ENCODE results near the gene RTP3.

Gene RTP3

GRCh38 chr3:46469680-46470357 lies 28.0 kb upstream of the RTP3 start:
- no peak for DNase-seq

GRCh38 chr3:46470831-46471230 lies 26.9 kb upstream of the RTP3 start:
- DNase-seq, result no peak

GRCh38 chr3:46471371-46471914 lies 26.3 kb upstream of the RTP3 start:
- DNase-seq, result no peak

GRCh38 chr3:46472736-46473135 lies 25.0 kb upstream of the RTP3 start:
- DNase-seq, result no peak

GRCh38 chr3:46477145-46477544 lies 20.6 kb upstream of the RTP3 start:
- no peak for DNase-seq

- DNase-seq, result no peak
These were observed 20.0 kb upstream of the RTP3 start for GRCh38 chr3:46477756-46478155.

GRCh38 chr3:46478341-46478740 lies 19.4 kb upstream of the RTP3 start:
- no peak for DNase-seq

- no peak for DNase-seq
These were observed 18.8 kb upstream of the RTP3 start for GRCh38 chr3:46479021-46479420.

- no peak for DNase-seq
These were observed 18.1 kb upstream of the RTP3 start for GRCh38 chr3:46479696-46480095.

GRCh38 chr3:46480491-46481195 lies 17.1 kb upstream of the RTP3 start:
- DNase-seq, result no peak

- no peak for DNase-seq
These were observed 16.1 kb upstream of the RTP3 start for GRCh38 chr3:46481636-46482035.

GRCh38 chr3:46482632-46483350 lies 15.0 kb upstream of the RTP3 start:
- DNase-seq, result no peak

GRCh38 chr3:46483825-46484224 lies 14.0 kb upstream of the RTP3 start:
- no peak for DNase-seq

- no peak for DNase-seq
These were observed 13.4 kb upstream of the RTP3 start for GRCh38 chr3:46484388-46484787.

GRCh38 chr3:46484911-46485778 lies 12.6 kb upstream of the RTP3 start:
- DNase-seq, result no peak

- no peak for DNase-seq
These were observed 12.0 kb upstream of the RTP3 start for GRCh38 chr3:46485779-46486175.

GRCh38 chr3:46488735-46489361 lies 8.9 kb upstream of the RTP3 start:
- peak; percentile 89 to 96 for DNase-seq

GRCh38 chr3:46489381-46489780 lies 8.4 kb upstream of the RTP3 start:
- DNase-seq, result no peak

GRCh38 chr3:46489875-46490274 lies 7.9 kb upstream of the RTP3 start:
- no peak for DNase-seq

- no peak for DNase-seq
These were observed 7.3 kb upstream of the RTP3 start for GRCh38 chr3:46490338-46491084.
